ENCODE data around the gene LDHB. TPM values are rescaled to one million over a fixed set of nuclear protein-coding genes. Genes with fewer than 3 reads are reported as not detected.

LDHB gene
- 179 and 295 TPM in 2 replicates for total RNA-seq

DNA sequence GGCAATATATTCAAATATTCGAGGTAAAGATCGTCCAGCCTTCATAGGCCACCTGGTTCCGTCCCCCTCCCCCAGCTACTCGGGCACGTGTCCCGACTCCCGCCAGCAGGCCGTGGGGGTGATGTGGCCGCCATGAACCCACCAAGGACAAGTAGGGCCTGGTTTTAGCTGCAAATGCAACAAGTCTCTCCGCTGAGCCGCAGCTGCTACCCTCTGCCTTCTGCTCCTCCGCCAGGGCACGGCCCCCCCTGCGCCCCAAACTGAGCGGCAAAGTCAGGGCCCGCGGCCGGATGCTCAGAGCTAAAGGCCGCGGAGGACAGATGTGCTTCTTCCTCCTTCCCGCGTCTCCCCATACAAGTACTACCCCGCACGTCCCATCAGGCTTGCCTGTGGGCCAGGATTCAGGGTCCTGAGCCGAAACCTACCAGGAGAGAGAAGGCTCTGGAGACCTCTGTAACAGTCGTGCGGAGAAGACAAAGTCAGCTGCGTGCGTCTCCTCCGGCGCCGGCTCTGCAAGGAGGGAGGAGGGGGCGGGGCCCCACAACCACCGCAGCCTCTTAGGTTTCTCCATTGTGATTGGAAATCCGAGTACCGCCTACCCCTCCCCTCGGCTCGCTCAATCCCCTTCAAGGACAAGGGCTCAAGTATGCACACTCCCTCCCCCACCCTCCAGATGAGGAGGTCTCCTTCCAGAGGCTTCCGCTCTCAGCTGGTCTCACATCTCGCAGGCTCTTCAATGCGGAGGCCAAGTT lies at the start of gene LDHB:
Gene LDHB (minus strand): TSS at position 517 of the 752 bp plus-strand sequence. CDS start 3,171 bp downstream, outside the sequence.

DNA sequence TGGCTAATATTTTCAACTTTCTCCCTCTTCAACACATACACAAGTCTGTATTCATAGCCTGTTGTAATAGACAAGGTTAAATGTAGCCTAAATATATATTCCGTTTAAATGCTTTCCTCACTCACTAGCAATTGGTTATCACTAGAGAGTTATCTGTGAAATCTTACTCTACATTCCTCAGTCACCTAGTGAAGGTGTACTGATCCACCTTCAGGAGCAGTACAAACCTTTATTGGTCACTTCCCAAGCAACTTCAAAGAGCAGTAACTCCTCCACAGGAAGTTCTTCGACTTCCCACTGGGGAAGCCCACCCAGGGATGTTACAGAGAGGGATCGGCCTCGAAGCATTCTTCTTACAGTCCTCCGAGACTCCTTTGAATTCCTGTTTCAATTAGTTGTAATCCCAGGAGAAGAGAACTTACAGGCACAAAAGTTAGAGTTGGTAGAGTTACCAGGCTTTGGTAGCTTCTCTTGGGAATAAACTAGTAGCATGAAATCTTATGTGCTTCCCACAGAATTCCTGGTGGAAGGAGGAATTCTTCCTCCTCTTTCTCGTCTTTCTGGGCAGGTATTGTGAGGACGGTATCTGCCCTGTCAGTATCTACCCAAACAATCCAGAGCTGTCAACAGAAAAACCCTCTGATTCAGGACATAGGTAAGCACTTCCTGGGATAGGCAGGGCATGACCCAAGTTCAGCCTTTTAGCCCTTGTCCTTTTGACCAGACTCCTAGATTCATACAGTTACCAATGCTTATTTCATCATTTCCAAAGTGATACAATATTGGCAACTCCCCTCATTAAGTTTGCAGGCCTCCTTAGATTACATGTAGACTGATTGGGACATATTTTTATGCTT lies 53.2 kb downstream of the LDHB start, which contains the start of gene GYS2:
Gene GYS2 (minus strand): TSS at position 603 of the 857 bp plus-strand sequence. CDS start 255 bp downstream, at position 348.

Other genes starting within 250 kb of the LDHB start
- 9.8 and 11.6 TPM in 2 replicates for gene PYROXD1, start 220.2 kb downstream of the LDHB start, total RNA-seq
- 34.2 and 51.7 TPM in 2 replicates for gene RECQL, start 156.2 kb downstream of the LDHB start, total RNA-seq
- gene GOLT1B, start 156.1 kb downstream of the LDHB start, total RNA-seq: 44.4 and 74.1 TPM in 2 replicates
- gene SPX, start 131.5 kb downstream of the LDHB start, total RNA-seq: not detected in 2 replicates
- not detected in 2 replicates for gene GYS2, start 53.0 kb downstream of the LDHB start, total RNA-seq
- not detected in 2 replicates for gene KCNJ8, start 116.9 kb upstream of the LDHB start, total RNA-seq